SK-N-MC (cell line): ENCODE results near the gene HOXB1.

ENCODE experiments used
- EZH2 ChIP-seq: fragments of 200-600 bp; sonication (generic); IDR thresholded peaks from one replicate; pipeline ENCODE4 v1.6.1; 2017; ENCODE audit warnings: antibody characterized with exemption
- POLR2AphosphoS5 ChIP-seq: IDR thresholded peaks from 2 replicates; pipeline ENCODE4 v1.6.1; 2012; ENCODE audit warnings: mild to moderate bottlenecking, low read depth, low read length, borderline replicate concordance

- TF ChIP-seq EZH2: no peak
- no peak for TF ChIP-seq POLR2AphosphoS5
Observed at GRCh38 chr17:48483004-48483403, 47.8 kb downstream of the HOXB1 start.
